Keratinocyte (primary cell): ENCODE data around the gene PLCL1. TPM values are rescaled to one million over a fixed set of nuclear protein-coding genes. Genes with fewer than 3 reads are reported as not detected.

Experiments
- DNase-seq: peaks from one replicate; pipeline ENCODE4 v3.0.0-alpha.2; 2011; ENCODE audit warnings: low read depth, missing footprints, low spot score
- FAIRE-seq: peaks from 2 replicates; lab custom pipeline; 2011; peaks lifted over from hg19 to GRCh38; lab: Jason Lieb, UNC
- H2AFZ ChIP-seq: 2 replicates; pipeline ENCODE4 v1.6.0; 2012; ENCODE audit warnings: low read length, control low read depth, inconsistent platforms; ENCODE audit not compliant: control insufficient read depth
- H3K27ac ChIP-seq: 2 replicates; pipeline ENCODE4 v1.5.1; 2011; ENCODE audit warnings: low read length; ENCODE audit not compliant: control insufficient read depth, insufficient read depth
- H3K27me3 ChIP-seq: 3 replicates; pipeline ENCODE4 v1.6.0; 2011; ENCODE audit warnings: low read length; ENCODE audit not compliant: control insufficient read depth, insufficient read depth; ENCODE audit errors: extremely low read depth
- H3K36me3 ChIP-seq, 2 experiments: 2 replicates in 1 of 2; 3 replicates in 1 of 2; pipeline ENCODE4 v1.5.1; 2011; ENCODE audit warnings: low read length in 2 of 2, mild to moderate bottlenecking in 1 of 2; ENCODE audit not compliant: control insufficient read depth in 2 of 2, insufficient read depth in 2 of 2; ENCODE audit errors: extremely low read depth in 1 of 2
- H3K4me1 ChIP-seq: 3 replicates; pipeline ENCODE4 v1.5.1; 2011; ENCODE audit warnings: low read length; ENCODE audit not compliant: control insufficient read depth, insufficient read depth; ENCODE audit errors: extremely low read depth
- H3K4me2 ChIP-seq: 3 replicates; pipeline ENCODE4 v1.6.0; 2011; ENCODE audit warnings: low read depth, low read length; ENCODE audit not compliant: control insufficient read depth, insufficient read depth; ENCODE audit errors: extremely low read depth
- H3K4me3 ChIP-seq, 3 experiments: fragments of 200-600 bp in 1 of 3; sonication (generic) in 1 of 3; 2 replicates in 2 of 3; 3 replicates in 1 of 3; pipeline ENCODE4 v1.5.1; 2011 to 2016; ENCODE audit warnings: low read length in 3 of 3, mild to moderate bottlenecking in 3 of 3, control low read depth in 2 of 3, inconsistent platforms in 1 of 3, low read depth in 1 of 3, mixed read lengths in 1 of 3, mixed run types in 1 of 3, moderate library complexity in 1 of 3; ENCODE audit not compliant: control insufficient read depth in 2 of 3, insufficient read depth in 2 of 3; ENCODE audit errors: extremely low read depth in 1 of 3
- H3K79me2 ChIP-seq: 2 replicates; pipeline ENCODE4 v1.6.0; 2012; ENCODE audit warnings: low read length; ENCODE audit not compliant: control insufficient read depth, insufficient read depth
- H3K9ac ChIP-seq: 3 replicates; pipeline ENCODE4 v1.6.0; 2011; ENCODE audit warnings: low read length; ENCODE audit not compliant: control insufficient read depth, insufficient read depth; ENCODE audit errors: extremely low read depth
- H3K9me1 ChIP-seq: 3 replicates; pipeline ENCODE4 v1.6.0; 2011; ENCODE audit warnings: low read length; ENCODE audit not compliant: control insufficient read depth, insufficient read depth; ENCODE audit errors: extremely low read depth
- H3K9me3 ChIP-seq: 2 replicates; pipeline ENCODE4 v1.5.1; 2012; ENCODE audit warnings: low read depth, low read length; ENCODE audit not compliant: control insufficient read depth
- H4K20me1 ChIP-seq: 3 replicates; pipeline ENCODE4 v1.6.0; 2011; ENCODE audit warnings: low read length; ENCODE audit not compliant: control insufficient read depth, insufficient read depth; ENCODE audit errors: extremely low read depth
- EZH2 ChIP-seq: IDR thresholded peaks from one replicate; pipeline ENCODE4 v1.6.1; 2012; ENCODE audit warnings: inconsistent platforms, mild to moderate bottlenecking, low read length, moderate library complexity
- dilution Hi-C: fragments of 300-500 bp; cut with MboI; formaldehyde crosslinking; loops from one replicate; pipeline ENCODE4 v1.7.0; 2020; ENCODE audit warnings: low sequenced_read_pairs; ENCODE audit not compliant: extremely low pct_ligation_motif_present
- polyA plus RNA-seq, 5 experiments: library from polyadenylated mRNA; depleted of rRNA in 3 of 5; stranded (reverse) in 3 of 5; stranded (forward) in 1 of 5; unstranded in 1 of 5; fragments of >200 nt; gene quantifications; 1 replicate in 1 of 5; 2 replicates in 3 of 5; 3 replicates in 1 of 5; pipeline versions ENCODE4 v1.2.1 to v1.2.3, GENCODE V29; 2011 to 2012; ENCODE audit warnings: missing spikeins in 2 of 5, low read depth in 1 of 5, low replicate concordance in 1 of 5
- TF ChIP-seq, protein P1 (sequence below), 3 experiments: IDR thresholded peaks in 1 of 3; conservative IDR thresholded peaks in 1 of 3; optimal IDR thresholded peaks in 1 of 3; 2 replicates in 2 of 3; 3 replicates in 1 of 3; pipeline versions ENCODE3 to v1.5.1; 2011; ENCODE audit warnings: low read length in 3 of 3, mild to moderate bottlenecking in 3 of 3, moderate library complexity in 2 of 3, control low read depth in 1 of 3, inconsistent platforms in 1 of 3; ENCODE audit not compliant: insufficient read depth in 2 of 3; ENCODE audit errors: extremely low read depth in 1 of 3

PLCL1 gene
- polyA plus RNA-seq, 1 donor (not counting 4 experiments of a cell fraction or from before 2014, with no cell fraction given), result 0.01 TPM

GRCh38 chr2:198006733-198007132, 202.3 kb downstream of the PLCL1 start:
- Histone ChIP-seq H2AFZ (no peak overlapping the region), H3K79me2 (no peaks in the 10 kb centered on the region), H3K9me1 (no peaks in the 10 kb centered on the region), H3K27ac (no peak overlapping the region), H3K27me3 (no peaks in the 10 kb centered on the region), H3K4me1 (no peaks in the 10 kb centered on the region), H4K20me1 (no peaks in the 10 kb centered on the region), H3K36me3 (no peaks in the 10 kb centered on the region), H3K4me2 (no peak overlapping the region), H3K9me3 (no peaks in the 10 kb centered on the region), H3K4me3 (no peak overlapping the region), H3K9ac (no peak overlapping the region)
- TF ChIP-seq EZH2, result no peak
- TF ChIP-seq, protein P1, sequence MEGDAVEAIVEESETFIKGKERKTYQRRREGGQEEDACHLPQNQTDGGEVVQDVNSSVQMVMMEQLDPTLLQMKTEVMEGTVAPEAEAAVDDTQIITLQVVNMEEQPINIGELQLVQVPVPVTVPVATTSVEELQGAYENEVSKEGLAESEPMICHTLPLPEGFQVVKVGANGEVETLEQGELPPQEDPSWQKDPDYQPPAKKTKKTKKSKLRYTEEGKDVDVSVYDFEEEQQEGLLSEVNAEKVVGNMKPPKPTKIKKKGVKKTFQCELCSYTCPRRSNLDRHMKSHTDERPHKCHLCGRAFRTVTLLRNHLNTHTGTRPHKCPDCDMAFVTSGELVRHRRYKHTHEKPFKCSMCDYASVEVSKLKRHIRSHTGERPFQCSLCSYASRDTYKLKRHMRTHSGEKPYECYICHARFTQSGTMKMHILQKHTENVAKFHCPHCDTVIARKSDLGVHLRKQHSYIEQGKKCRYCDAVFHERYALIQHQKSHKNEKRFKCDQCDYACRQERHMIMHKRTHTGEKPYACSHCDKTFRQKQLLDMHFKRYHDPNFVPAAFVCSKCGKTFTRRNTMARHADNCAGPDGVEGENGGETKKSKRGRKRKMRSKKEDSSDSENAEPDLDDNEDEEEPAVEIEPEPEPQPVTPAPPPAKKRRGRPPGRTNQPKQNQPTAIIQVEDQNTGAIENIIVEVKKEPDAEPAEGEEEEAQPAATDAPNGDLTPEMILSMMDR (optimal IDR thresholded peaks at IDR 0.05 in 1 of 3, IDR thresholded peaks at IDR 0.05 in 1 of 3, conservative IDR thresholded peaks at IDR 0.05 in 1 of 3; ENCODE audit: extremely low read depth in 1 of 3, insufficient read depth in 2 of 3, low read length in 3 of 3), result no peak
- no peak for DNase-seq
- dilution Hi-C loops, result no loop called here
- no peak for FAIRE-seq

DNA sequence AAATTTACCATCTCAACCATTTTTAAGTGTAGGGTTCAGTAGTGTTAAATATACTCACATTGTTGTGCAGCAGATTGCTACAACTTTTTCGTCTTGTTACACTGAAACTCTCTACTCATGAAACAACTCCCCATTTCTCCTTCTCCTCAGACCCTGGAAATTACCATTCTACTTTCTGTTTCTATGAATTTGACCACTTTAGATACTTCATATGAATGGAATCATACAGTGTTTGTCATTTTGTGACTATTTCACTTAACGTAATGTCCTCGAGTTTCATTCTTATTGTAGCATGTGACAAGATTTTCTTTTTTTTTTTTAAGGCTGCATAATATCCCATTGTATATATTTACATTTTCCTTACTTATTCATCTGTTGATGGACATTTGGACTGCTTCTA, 203.8 kb downstream of the PLCL1 start:
- no peak overlapping the region for H3K4me2 ChIP-seq
- H2AFZ ChIP-seq, result no peak overlapping the region
- H3K4me3 ChIP-seq, result no peak overlapping the region
- no peaks in the 10 kb centered on the region for H3K79me2 ChIP-seq
- no peaks in the 10 kb centered on the region for H3K9me3 ChIP-seq
- H3K9ac ChIP-seq, result no peak overlapping the region
- H3K4me1 ChIP-seq, result no peaks in the 10 kb centered on the region
- dilution Hi-C loops, result no loop called here
- no peak for DNase-seq
- H3K27me3 ChIP-seq, result no peaks in the 10 kb centered on the region
- H3K9me1 ChIP-seq, result no peaks in the 10 kb centered on the region
- TF ChIP-seq, protein P1 (optimal IDR thresholded peaks at IDR 0.05 in 1 of 3, IDR thresholded peaks at IDR 0.05 in 1 of 3, conservative IDR thresholded peaks at IDR 0.05 in 1 of 3; ENCODE audit: extremely low read depth in 1 of 3, insufficient read depth in 2 of 3, low read length in 3 of 3), result no peak
- no peak for TF ChIP-seq EZH2
- H3K36me3 ChIP-seq, result no peaks in the 10 kb centered on the region
- H4K20me1 ChIP-seq, result no peaks in the 10 kb centered on the region
- no peak overlapping the region for H3K27ac ChIP-seq
- no peak for FAIRE-seq
